Loucy (cell line): ENCODE results near the gene PPARGC1A.

Experiments
- H2AFZ ChIP-seq: fragments of 200-600 bp; sonication (generic); 2 replicates; pipeline ENCODE4 v1.6.0; 2016; ENCODE audit warnings: antibody characterized with exemption, mild to moderate bottlenecking, low read length, moderate library complexity
- H3F3A ChIP-seq: fragments of 200-600 bp; 2 replicates; pipeline ENCODE4 v1.6.0; 2016; ENCODE audit warnings: antibody characterized with exemption, low read depth, mild to moderate bottlenecking
- H3K27me3 ChIP-seq: fragments of 200-600 bp; sonication (generic); 2 replicates; pipeline ENCODE4 v1.6.1; 2014; ENCODE audit warnings: low read length, mild to moderate bottlenecking; ENCODE audit not compliant: insufficient read depth, poor library complexity, severe bottlenecking
- H3K36me3 ChIP-seq: fragments of 200-600 bp; sonication (generic); 2 replicates; pipeline ENCODE4 v1.6.1; 2016; ENCODE audit warnings: low read length; ENCODE audit not compliant: insufficient read depth
- H3K4me1 ChIP-seq: fragments of 200-600 bp; sonication (generic); 2 replicates; pipeline ENCODE4 v1.5.1; 2014; ENCODE audit warnings: low read length, mild to moderate bottlenecking; ENCODE audit not compliant: insufficient read depth, poor library complexity, severe bottlenecking
- H3K4me2 ChIP-seq: fragments of 200-600 bp; sonication (generic); 2 replicates; pipeline ENCODE4 v1.6.0; 2014; ENCODE audit warnings: antibody characterized with exemption, low read length, low read depth, mild to moderate bottlenecking; ENCODE audit not compliant: poor library complexity, severe bottlenecking
- H3K4me3 ChIP-seq: fragments of 200-600 bp; sonication (generic); 2 replicates; pipeline ENCODE4 v1.5.1; 2014; ENCODE audit warnings: low read length, mild to moderate bottlenecking, mixed read lengths; ENCODE audit not compliant: poor library complexity, severe bottlenecking
- H3K79me2 ChIP-seq: fragments of 200-600 bp; sonication (generic); 2 replicates; pipeline ENCODE4 v1.6.1; 2014; ENCODE audit warnings: low read length; ENCODE audit not compliant: insufficient read depth
- H3K9ac ChIP-seq: fragments of 200-600 bp; sonication (generic); 2 replicates; pipeline ENCODE4 v1.6.0; 2014; ENCODE audit warnings: mild to moderate bottlenecking, low read depth, low read length, moderate library complexity; ENCODE audit not compliant: poor library complexity, severe bottlenecking
- H3K9me2 ChIP-seq: fragments of 200-600 bp; sonication (generic); replicated peaks from 2 replicates; pipeline ENCODE4 v1.6.1; 2016; ENCODE audit warnings: low read depth, low read length, mixed read lengths
- H3K9me3 ChIP-seq: fragments of 200-600 bp; sonication (generic); 2 replicates; pipeline ENCODE4 v1.6.1; 2014; ENCODE audit warnings: mild to moderate bottlenecking, antibody characterized with exemption, low read length, low read depth; ENCODE audit not compliant: insufficient read depth
- H4K20me1 ChIP-seq: fragments of 200-600 bp; sonication (generic); 2 replicates; pipeline ENCODE4 v1.6.0; 2014; ENCODE audit warnings: antibody characterized with exemption, low read length, mild to moderate bottlenecking; ENCODE audit not compliant: insufficient read depth, poor library complexity, severe bottlenecking
- CTCF ChIP-seq: fragments of 200-600 bp; sonication (generic); conservative IDR thresholded peaks from 2 replicates; pipeline ENCODE4 v1.5.1; 2014; ENCODE audit warnings: mild to moderate bottlenecking, antibody characterized with exemption, low read length
- EZH2phosphoT487 ChIP-seq: fragments of 200-600 bp; IDR thresholded peaks from 2 replicates; pipeline ENCODE4 v1.6.1; 2018; ENCODE audit warnings: antibody characterized with exemption, mild to moderate bottlenecking, moderate library complexity, borderline replicate concordance

The PPARGC1A gene

GRCh38 chr4:23891064-23891421 is 1.2 kb upstream of the PPARGC1A start:
- no peaks in the 10 kb centered on the region for H3K79me2 ChIP-seq
- no peaks in the 10 kb centered on the region for H3K9me2 ChIP-seq
- H3K4me1 ChIP-seq = no peaks in the 10 kb centered on the region
- no peaks in the 10 kb centered on the region for H3K36me3 ChIP-seq
- no peaks in the 10 kb centered on the region for H3F3A ChIP-seq
- H3K4me3 ChIP-seq = no peak overlapping the region
- H2AFZ ChIP-seq = no peak overlapping the region
- H3K9ac ChIP-seq = no peak overlapping the region
- H3K27me3 ChIP-seq = no peaks in the 10 kb centered on the region
- H4K20me1 ChIP-seq = no peaks in the 10 kb centered on the region
- no peaks in the 10 kb centered on the region for H3K9me3 ChIP-seq
- H3K4me2 ChIP-seq = no peak overlapping the region
- TF ChIP-seq EZH2phosphoT487 (no peak), CTCF (no peak)

- H3K4me3 ChIP-seq = no peak overlapping the region
- no peaks in the 10 kb centered on the region for H3F3A ChIP-seq
- no peak overlapping the region for H3K9ac ChIP-seq
- no peaks in the 10 kb centered on the region for H3K36me3 ChIP-seq
- no peak overlapping the region for H2AFZ ChIP-seq
- no peak overlapping the region for H3K4me2 ChIP-seq
- no peaks in the 10 kb centered on the region for H3K9me2 ChIP-seq
- H3K9me3 ChIP-seq = no peaks in the 10 kb centered on the region
- H3K27me3 ChIP-seq = no peaks in the 10 kb centered on the region
- H4K20me1 ChIP-seq = no peaks in the 10 kb centered on the region
- TF ChIP-seq EZH2phosphoT487 (no peak), CTCF (no peak)
- H3K79me2 ChIP-seq = no peaks in the 10 kb centered on the region
- H3K4me1 ChIP-seq = no peaks in the 10 kb centered on the region
Measured at GRCh38 chr4:23890369-23891063, 669 bp upstream of the PPARGC1A start.

GRCh38 chr4:23889391-23889790 is 456 bp downstream of the PPARGC1A start:
- no peak overlapping the region for H3K9ac ChIP-seq
- H3K4me3 ChIP-seq = no peak overlapping the region
- H3K4me2 ChIP-seq = no peak overlapping the region

More at GRCh38 chr4:23889391-23889790, 456 bp downstream of the PPARGC1A start:
- TF ChIP-seq EZH2phosphoT487 (no peak), CTCF (no peak)
- Histone ChIP-seq H3F3A (no peaks in the 10 kb centered on the region), H4K20me1 (no peaks in the 10 kb centered on the region), H3K79me2 (no peaks in the 10 kb centered on the region), H3K4me1 (no peaks in the 10 kb centered on the region), H3K9me3 (no peaks in the 10 kb centered on the region), H3K9me2 (no peaks in the 10 kb centered on the region), H3K36me3 (no peaks in the 10 kb centered on the region), H3K27me3 (no peaks in the 10 kb centered on the region), H2AFZ (no peak overlapping the region)
